ENCODE measurements around the gene MIER3. TPM values are rescaled to one million over a fixed set of nuclear protein-coding genes. Genes with fewer than 3 reads are reported as not detected.

Gene MIER3
- polyA plus RNA-seq, 1 donor from 2014 or later, result 51.8 TPM

DNA sequence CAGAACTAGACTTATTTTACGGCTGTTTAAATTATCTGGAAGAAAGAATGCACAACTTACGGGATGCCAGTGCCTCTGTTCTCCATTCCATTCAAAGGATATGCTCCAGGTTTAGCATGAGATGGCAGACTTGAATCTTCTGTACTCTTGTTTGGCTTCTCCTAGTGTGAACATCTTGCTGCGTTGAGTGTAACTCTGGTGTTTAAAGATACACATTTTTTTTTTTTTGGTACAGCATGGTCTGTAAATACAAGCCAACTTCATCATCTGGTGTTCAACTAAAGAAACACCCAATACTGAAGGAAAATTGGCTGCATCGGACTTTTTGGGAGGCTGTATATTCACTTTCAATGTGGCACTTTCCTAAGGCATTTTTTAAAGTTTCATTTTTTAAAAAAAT is 7.4 kb upstream of the MIER3 start:
- Histone ChIP-seq H2AFZ (ENCODE audit: low read depth, low read length) (no peak overlapping the region), H3K27me3 (ENCODE audit: insufficient read depth, low read depth, low read length) (no peaks in the 10 kb centered on the region), H3K79me2 (replicated peaks; ENCODE audit: insufficient read depth, low read length) (no peaks in the 10 kb centered on the region), H3K9me3 (ENCODE audit: low read length) (no peaks in the 10 kb centered on the region), H3K4me2 (ENCODE audit: low read length) (no peak overlapping the region), H3K27ac (ENCODE audit: low read length) (no peak overlapping the region), H4K20me1 (ENCODE audit: insufficient read depth) (no peaks in the 10 kb centered on the region), H3K4me3 (ENCODE audit: low read length) (no peak overlapping the region), H3F3A (ENCODE audit: insufficient read depth, low read length, poor library complexity, severe bottlenecking) (no peaks in the 10 kb centered on the region), H3K9me2 (ENCODE audit: insufficient read depth, low read length) (no peaks in the 10 kb centered on the region), H3K36me3 (ENCODE audit: insufficient read depth, low read length) (no peaks in the 10 kb centered on the region), H3K9ac (ENCODE audit: low read length) (no peak overlapping the region)
- TF ChIP-seq EZH2 (IDR thresholded peaks at IDR 0.05; ENCODE audit: borderline replicate concordance, insufficient read depth, low read length, poor library complexity, severe bottlenecking), result no peak
- TF ChIP-seq MXI1 (conservative IDR thresholded peaks at IDR 0.05; ENCODE audit: poor library complexity, severe bottlenecking), result no peak
- TF ChIP-seq SMC3 (conservative IDR thresholded peaks at IDR 0.05; ENCODE audit: poor library complexity), result no peak

DNA sequence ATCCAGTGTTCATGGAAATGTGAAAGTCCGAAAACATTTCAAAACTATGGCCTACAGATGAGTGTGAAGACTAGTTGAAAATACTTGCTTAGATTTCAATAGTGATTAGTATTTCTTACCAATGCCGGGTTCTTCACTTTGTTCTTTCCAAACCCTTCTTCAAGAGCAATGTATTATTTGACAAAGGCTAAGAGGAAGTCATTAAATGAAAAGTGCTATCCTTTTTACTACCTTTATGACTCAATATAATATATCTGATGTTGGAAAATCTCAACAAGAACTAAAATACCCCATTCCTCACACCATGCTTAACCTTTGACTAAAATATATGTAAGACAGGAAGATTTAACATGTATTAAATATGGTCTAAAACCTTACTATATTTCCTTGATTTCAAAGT is 6.7 kb upstream of the MIER3 start:
- Histone ChIP-seq H3K4me2 (ENCODE audit: low read length) (no peak overlapping the region), H3K4me3 (ENCODE audit: low read length) (no peak overlapping the region), H3K79me2 (replicated peaks; ENCODE audit: insufficient read depth, low read length) (no peaks in the 10 kb centered on the region), H3F3A (ENCODE audit: insufficient read depth, low read length, poor library complexity, severe bottlenecking) (no peaks in the 10 kb centered on the region), H2AFZ (ENCODE audit: low read depth, low read length) (no peak overlapping the region), H3K36me3 (ENCODE audit: insufficient read depth, low read length) (no peaks in the 10 kb centered on the region), H3K9ac (ENCODE audit: low read length) (no peak overlapping the region), H3K9me2 (ENCODE audit: insufficient read depth, low read length) (no peaks in the 10 kb centered on the region), H4K20me1 (ENCODE audit: insufficient read depth) (no peaks in the 10 kb centered on the region), H3K27ac (ENCODE audit: low read length) (no peak overlapping the region), H3K9me3 (ENCODE audit: low read length) (no peaks in the 10 kb centered on the region), H3K27me3 (ENCODE audit: insufficient read depth, low read depth, low read length) (no peaks in the 10 kb centered on the region)
- TF ChIP-seq REST (IDR thresholded peaks at IDR 0.05; ENCODE audit: borderline replicate concordance), result no peak
- no peak for TF ChIP-seq RAD21 (conservative IDR thresholded peaks at IDR 0.05)

DNA sequence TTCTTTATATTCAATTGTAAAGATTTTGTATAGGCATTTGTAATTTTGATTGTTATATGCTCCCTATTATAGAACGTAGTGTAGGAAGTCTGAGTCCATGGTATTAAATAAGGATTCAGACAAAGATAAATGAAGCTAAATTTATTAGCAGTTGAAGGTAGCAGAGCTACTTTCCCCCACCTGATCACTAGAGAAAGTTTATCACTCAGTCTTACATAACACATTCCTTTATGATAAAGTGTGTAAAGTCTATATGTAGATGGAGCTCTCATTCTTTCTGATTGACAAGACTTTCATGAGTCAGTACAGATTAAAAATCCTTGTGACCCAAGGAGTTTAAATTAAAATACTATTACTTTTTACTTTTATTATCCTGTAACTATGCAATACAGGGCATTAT is 2.3 kb upstream of the MIER3 start:
- Histone ChIP-seq H3K79me2 (replicated peaks; ENCODE audit: insufficient read depth, low read length) (peaks cover 12% of the 10 kb centered on the region), H3K36me3 (ENCODE audit: insufficient read depth, low read length) (no peaks in the 10 kb centered on the region), H3K27me3 (ENCODE audit: insufficient read depth, low read depth, low read length) (no peaks in the 10 kb centered on the region), H3K9me2 (ENCODE audit: insufficient read depth, low read length) (no peaks in the 10 kb centered on the region), H3K4me3 (ENCODE audit: low read length) (no peak overlapping the region), H3F3A (ENCODE audit: insufficient read depth, low read length, poor library complexity, severe bottlenecking) (no peaks in the 10 kb centered on the region), H2AFZ (ENCODE audit: low read depth, low read length) (no peak overlapping the region), H3K27ac (ENCODE audit: low read length) (no peak overlapping the region), H3K9ac (ENCODE audit: low read length) (no peak overlapping the region), H3K4me2 (ENCODE audit: low read length) (no peak overlapping the region), H3K9me3 (ENCODE audit: low read length) (no peaks in the 10 kb centered on the region), H4K20me1 (ENCODE audit: insufficient read depth) (no peaks in the 10 kb centered on the region)
- no peak for TF ChIP-seq REST (IDR thresholded peaks at IDR 0.05; ENCODE audit: borderline replicate concordance)
